SK-N-SH (cell line): ENCODE measurements around the gene TBL3.
A peak's percentile ranks its signal among the peaks of the same experiment; 100 is the strongest.

Source experiments
- CTCF ChIP-seq: fragments of 200-600 bp; sonication (generic); IDR thresholded peaks from 2 replicates; pipeline ENCODE4 v1.6.1; 2017; ENCODE audit warnings: antibody characterized with exemption, mild to moderate bottlenecking, moderate library complexity
- EP300 ChIP-seq, 2 experiments: IDR thresholded peaks; 2 replicates each; pipeline versions ENCODE4 v1.4.0 to v1.6.1; 2012; ENCODE audit warnings: borderline replicate concordance in 1 of 2, low read depth in 1 of 2, low read length in 1 of 2
- EZH2phosphoT487 ChIP-seq: fragments of 200-600 bp; sonication (generic); IDR thresholded peaks from 2 replicates; pipeline ENCODE4 v1.6.1; 2017; ENCODE audit warnings: low read depth, mixed run types, mild to moderate bottlenecking, antibody characterized with exemption, moderate library complexity, borderline replicate concordance
- GABPA ChIP-seq: IDR thresholded peaks from 2 replicates; pipeline ENCODE4 v1.4.0; 2012; ENCODE audit warnings: low read depth, mild to moderate bottlenecking
- GATA2 ChIP-seq: sonication (generic); formaldehyde crosslinking; IDR thresholded peaks from 2 replicates; pipeline ENCODE4 v1.5.0; 2020; ENCODE audit warnings: mild to moderate bottlenecking, missing genetic modification reagents
- JUND ChIP-seq: IDR thresholded peaks from 2 replicates; pipeline ENCODE4 v1.4.0; 2012
- MAX ChIP-seq: IDR thresholded peaks from 2 replicates; pipeline ENCODE4 v1.4.0; 2012; ENCODE audit warnings: low read depth
- PBX3 ChIP-seq: IDR thresholded peaks from 2 replicates; pipeline ENCODE4; 2012
- POLR2AphosphoS5 ChIP-seq: IDR thresholded peaks from 2 replicates; pipeline ENCODE4 v1.6.1; 2012; ENCODE audit warnings: low read depth, low read length
- RAD21 ChIP-seq: IDR thresholded peaks from 2 replicates; pipeline ENCODE4 v1.6.1; 2012; ENCODE audit warnings: mild to moderate bottlenecking, low read length
- RFX5 ChIP-seq: IDR thresholded peaks from 2 replicates; pipeline ENCODE4 v1.6.1; 2012; ENCODE audit warnings: mild to moderate bottlenecking, improper control_type of control experiment, low read length
- SIN3A ChIP-seq: IDR thresholded peaks from 2 replicates; pipeline ENCODE4 v1.6.1; 2012; ENCODE audit warnings: low read depth, mild to moderate bottlenecking, low read length, moderate library complexity, borderline replicate concordance
- SMC3 ChIP-seq: IDR thresholded peaks from 2 replicates; pipeline ENCODE4 v1.6.1; 2012; ENCODE audit warnings: low read depth, low read length, improper control_type of control experiment
- USF2 ChIP-seq: fragments of 150-350 bp; IDR thresholded peaks from 2 replicates; pipeline ENCODE4 v1.6.1; 2017; ENCODE audit warnings: antibody characterized with exemption, low read length, low read depth, borderline replicate concordance

- no peak for TF ChIP-seq USF2
- TF ChIP-seq CTCF = peak; percentile 91
- no peak; the same call in 1 of the 2 replicates for TF ChIP-seq POLR2AphosphoS5
- no peak for TF ChIP-seq MAX
- no peak for TF ChIP-seq EP300 (IDR thresholded peaks at IDR 0.05; ENCODE audit: borderline replicate concordance in 1 of 2, low read depth in 1 of 2, low read length in 1 of 2)
- TF ChIP-seq RAD21 = peak; percentile 59
- TF ChIP-seq RFX5 = no peak
- no peak for TF ChIP-seq EZH2phosphoT487
- TF ChIP-seq GABPA = no peak
- TF ChIP-seq SMC3 = peak; percentile 61
- peak; percentile 92; the same call in 1 of the 2 replicates for TF ChIP-seq SIN3A
- no peak for TF ChIP-seq JUND
- TF ChIP-seq PBX3 = peak; percentile 45; the same call in 1 of the 2 replicates
- TF ChIP-seq GATA2 (CRISPR knock-in tag) = no peak
Observed at GRCh38 chr16:2003827-2004641, 32.2 kb downstream of the TBL3 start.
